Loucy (cell line): ENCODE data around the gene ANO9.

Source experiments
- H2AFZ ChIP-seq: fragments of 200-600 bp; sonication (generic); 2 replicates; pipeline ENCODE4 v1.6.0; 2016; ENCODE audit warnings: antibody characterized with exemption, mild to moderate bottlenecking, low read length, moderate library complexity
- H3F3A ChIP-seq: fragments of 200-600 bp; 2 replicates; pipeline ENCODE4 v1.6.0; 2016; ENCODE audit warnings: antibody characterized with exemption, low read depth, mild to moderate bottlenecking
- H3K27me3 ChIP-seq: fragments of 200-600 bp; sonication (generic); 2 replicates; pipeline ENCODE4 v1.6.1; 2014; ENCODE audit warnings: low read length, mild to moderate bottlenecking; ENCODE audit not compliant: insufficient read depth, poor library complexity, severe bottlenecking
- H3K36me3 ChIP-seq: fragments of 200-600 bp; sonication (generic); 2 replicates; pipeline ENCODE4 v1.6.1; 2016; ENCODE audit warnings: low read length; ENCODE audit not compliant: insufficient read depth
- H3K4me1 ChIP-seq: fragments of 200-600 bp; sonication (generic); 2 replicates; pipeline ENCODE4 v1.5.1; 2014; ENCODE audit warnings: low read length, mild to moderate bottlenecking; ENCODE audit not compliant: insufficient read depth, poor library complexity, severe bottlenecking
- H3K4me2 ChIP-seq: fragments of 200-600 bp; sonication (generic); 2 replicates; pipeline ENCODE4 v1.6.0; 2014; ENCODE audit warnings: antibody characterized with exemption, low read length, low read depth, mild to moderate bottlenecking; ENCODE audit not compliant: poor library complexity, severe bottlenecking
- H3K4me3 ChIP-seq: fragments of 200-600 bp; sonication (generic); 2 replicates; pipeline ENCODE4 v1.5.1; 2014; ENCODE audit warnings: low read length, mild to moderate bottlenecking, mixed read lengths; ENCODE audit not compliant: poor library complexity, severe bottlenecking
- H3K79me2 ChIP-seq: fragments of 200-600 bp; sonication (generic); 2 replicates; pipeline ENCODE4 v1.6.1; 2014; ENCODE audit warnings: low read length; ENCODE audit not compliant: insufficient read depth
- H3K9ac ChIP-seq: fragments of 200-600 bp; sonication (generic); 2 replicates; pipeline ENCODE4 v1.6.0; 2014; ENCODE audit warnings: mild to moderate bottlenecking, low read depth, low read length, moderate library complexity; ENCODE audit not compliant: poor library complexity, severe bottlenecking
- H3K9me2 ChIP-seq: fragments of 200-600 bp; sonication (generic); replicated peaks from 2 replicates; pipeline ENCODE4 v1.6.1; 2016; ENCODE audit warnings: low read depth, low read length, mixed read lengths
- H3K9me3 ChIP-seq: fragments of 200-600 bp; sonication (generic); 2 replicates; pipeline ENCODE4 v1.6.1; 2014; ENCODE audit warnings: mild to moderate bottlenecking, antibody characterized with exemption, low read length, low read depth; ENCODE audit not compliant: insufficient read depth
- H4K20me1 ChIP-seq: fragments of 200-600 bp; sonication (generic); 2 replicates; pipeline ENCODE4 v1.6.0; 2014; ENCODE audit warnings: antibody characterized with exemption, low read length, mild to moderate bottlenecking; ENCODE audit not compliant: insufficient read depth, poor library complexity, severe bottlenecking
- CTCF ChIP-seq: fragments of 200-600 bp; sonication (generic); conservative IDR thresholded peaks from 2 replicates; pipeline ENCODE4 v1.5.1; 2014; ENCODE audit warnings: mild to moderate bottlenecking, antibody characterized with exemption, low read length
- EZH2phosphoT487 ChIP-seq: fragments of 200-600 bp; IDR thresholded peaks from 2 replicates; pipeline ENCODE4 v1.6.1; 2018; ENCODE audit warnings: antibody characterized with exemption, mild to moderate bottlenecking, moderate library complexity, borderline replicate concordance

ANO9 gene

DNA sequence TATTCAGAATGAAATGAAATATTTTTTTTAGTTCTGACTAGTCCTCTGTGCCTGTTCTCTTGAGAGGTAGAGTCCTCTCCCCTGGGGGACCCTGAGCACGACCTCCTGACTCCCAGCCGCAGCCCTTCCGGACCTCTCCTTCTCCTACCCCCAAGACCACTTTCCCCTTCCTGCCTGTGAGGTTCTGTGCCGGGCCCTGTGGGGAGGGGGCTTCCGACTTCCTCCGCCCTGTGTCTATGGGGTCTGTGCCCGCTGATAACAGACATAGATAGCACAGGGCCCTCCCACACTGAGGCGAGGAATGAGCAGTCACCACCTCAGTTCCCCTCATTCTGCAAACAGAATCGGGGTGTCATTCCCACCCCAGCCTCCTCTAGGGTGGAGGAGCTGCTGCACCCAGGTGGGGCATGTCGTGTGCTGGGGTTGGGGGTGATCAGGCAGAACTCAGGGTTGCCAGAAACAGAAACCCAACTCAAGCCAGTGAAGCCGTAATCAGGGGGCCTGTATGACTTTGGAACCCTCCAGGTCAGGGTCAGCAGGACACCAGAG is 59.7 kb downstream of the ANO9 start:
- no peaks in the 10 kb centered on the region for H3F3A ChIP-seq
- peaks cover 16% of the 10 kb centered on the region; the same call in 1 of the 2 replicates for H3K9me3 ChIP-seq
- no peaks in the 10 kb centered on the region for H3K36me3 ChIP-seq
- peak overlapping the region; percentile 49 for H3K4me2 ChIP-seq
- peak overlapping the region; percentile 59 for H3K9ac ChIP-seq
- no peaks in the 10 kb centered on the region for H3K79me2 ChIP-seq
- TF ChIP-seq CTCF = no peak
- no peak for TF ChIP-seq EZH2phosphoT487
- peak overlapping the region; percentile 36 for H3K4me3 ChIP-seq
- no peak overlapping the region; the same call in 1 of the 2 replicates for H2AFZ ChIP-seq
- peaks cover 13% of the 10 kb centered on the region for H3K4me1 ChIP-seq
- H3K27me3 ChIP-seq = no peaks in the 10 kb centered on the region
- no peaks in the 10 kb centered on the region for H4K20me1 ChIP-seq
- no peaks in the 10 kb centered on the region for H3K9me2 ChIP-seq

- Histone ChIP-seq H3K27me3 (no peaks in the 10 kb centered on the region), H3F3A (no peaks in the 10 kb centered on the region), H3K36me3 (no peaks in the 10 kb centered on the region), H3K9me2 (no peaks in the 10 kb centered on the region), H3K4me3 (peak overlapping the region; percentile 36), H3K79me2 (no peaks in the 10 kb centered on the region), H2AFZ (no peak overlapping the region), H3K4me1 (peaks cover 11% of the 10 kb centered on the region), H4K20me1 (no peaks in the 10 kb centered on the region), H3K4me2 (peak overlapping the region; percentile 49), H3K9ac (peak overlapping the region; percentile 59), H3K9me3 (peaks cover 10% of the 10 kb centered on the region; the same call in 1 of the 2 replicates)
- TF ChIP-seq EZH2phosphoT487 (no peak), CTCF (no peak)
Observed at GRCh38 chr11:381501-382072, 60.2 kb downstream of the ANO9 start.

GRCh38 chr11:380996-381395 is 60.8 kb downstream of the ANO9 start:
- Histone ChIP-seq H4K20me1 (no peaks in the 10 kb centered on the region), H3K9ac (no peak overlapping the region), H3K4me2 (no peak overlapping the region), H3K36me3 (no peaks in the 10 kb centered on the region), H3K79me2 (no peaks in the 10 kb centered on the region), H3F3A (no peaks in the 10 kb centered on the region), H3K4me3 (no peak overlapping the region), H2AFZ (no peak overlapping the region), H3K4me1 (peaks cover 11% of the 10 kb centered on the region), H3K9me3 (peaks cover 5% of the 10 kb centered on the region; the same call in 1 of the 2 replicates), H3K27me3 (no peaks in the 10 kb centered on the region), H3K9me2 (no peaks in the 10 kb centered on the region)
- TF ChIP-seq CTCF (no peak), EZH2phosphoT487 (no peak)
